Activated T-cell treated with anti-CD3 and anti-CD28 coated beads for 48 hours (primary cell): ENCODE results near the gene SLC38A5.
"Not testable (repeated sequence)": the region's sequence is repeated elsewhere in the genome, so short reads cannot be mapped to it uniquely, and the experiment has no call there.

ENCODE experiments used
- DNase-seq: peaks from one replicate; pipeline ENCODE4 v3.0.0-alpha.2; 2020; ENCODE audit warnings: low read depth

SLC38A5 gene

GRCh38 chrX:48470110-48470832 is at the start of gene SLC38A5:
TSS of gene SLC38A5 (minus strand) at chrX:48470260. CDS start at chrX:48467924, 2,336 bp downstream.
- no peak for DNase-seq

- DNase-seq, result not testable (repeated sequence)
Observed at GRCh38 chrX:48519481-48519880, 49.4 kb upstream of the SLC38A5 start.

GRCh38 chrX:48516987-48517386 is 46.9 kb upstream of the SLC38A5 start:
- no peak for DNase-seq

GRCh38 chrX:48516285-48516684 is 46.2 kb upstream of the SLC38A5 start:
- DNase-seq, result no peak

- no peak for DNase-seq
Observed at GRCh38 chrX:48515842-48516241, 45.8 kb upstream of the SLC38A5 start.

- DNase-seq, result no peak
Observed at GRCh38 chrX:48514868-48515460, 44.9 kb upstream of the SLC38A5 start.

- no peak for DNase-seq
Observed at GRCh38 chrX:48514126-48514806, 44.2 kb upstream of the SLC38A5 start.

- no peak for DNase-seq
Observed at GRCh38 chrX:48513670-48514069, 43.6 kb upstream of the SLC38A5 start.

GRCh38 chrX:48512371-48512935 is 42.4 kb upstream of the SLC38A5 start:
- DNase-seq, result no peak

- DNase-seq, result no peak
Observed at GRCh38 chrX:48511560-48511959, 41.5 kb upstream of the SLC38A5 start.

- DNase-seq, result no peak
Observed at GRCh38 chrX:48509619-48510018, 39.6 kb upstream of the SLC38A5 start.

- no peak for DNase-seq
Observed at GRCh38 chrX:48509245-48509590, 39.2 kb upstream of the SLC38A5 start.

- DNase-seq, result peak; percentile 78
Observed at GRCh38 chrX:48508400-48509244, 38.6 kb upstream of the SLC38A5 start, which contains the start of gene PORCN. TSS of gene PORCN (plus strand) at chrX:48508992. CDS start at chrX:48509821, 829 bp downstream.

GRCh38 chrX:48507246-48507645 is 37.2 kb upstream of the SLC38A5 start:
- no peak for DNase-seq

GRCh38 chrX:48505481-48505880 is 35.4 kb upstream of the SLC38A5 start:
- no peak for DNase-seq

- no peak for DNase-seq
Observed at GRCh38 chrX:48504261-48504660, 34.2 kb upstream of the SLC38A5 start.

- no peak for DNase-seq
Observed at GRCh38 chrX:48498374-48498809, 28.3 kb upstream of the SLC38A5 start.

GRCh38 chrX:48497871-48498270 is 27.8 kb upstream of the SLC38A5 start:
- no peak for DNase-seq

- DNase-seq, result no peak
Observed at GRCh38 chrX:48496660-48497059, 26.6 kb upstream of the SLC38A5 start.

- no peak for DNase-seq
Observed at GRCh38 chrX:48493890-48494364, 23.9 kb upstream of the SLC38A5 start.

GRCh38 chrX:48492293-48492910 is 22.3 kb upstream of the SLC38A5 start:
- DNase-seq, result no peak
